CD14-positive monocyte (primary cell): ENCODE measurements around the gene EDA. TPM values are rescaled to one million over a fixed set of nuclear protein-coding genes. Genes with fewer than 3 reads are reported as not detected.

Experiments
- DNase-seq, 3 donors: peaks; one replicate each; pipeline ENCODE4 v3.0.0-alpha.2; 2011 to 2022
- H2AFZ ChIP-seq: 2 replicates; pipeline ENCODE4 v1.6.0; 2012; ENCODE audit warnings: mild to moderate bottlenecking, low read depth, low read length, inconsistent platforms; ENCODE audit not compliant: insufficient read depth, poor library complexity, severe bottlenecking
- H3K27ac ChIP-seq, 2 donors: 1 replicate in 1 of 2; 2 replicates in 1 of 2; pipeline ENCODE4 v1.5.1; 2012 to 2013; ENCODE audit warnings: low read length in 2 of 2, control low read depth in 1 of 2, inconsistent platforms in 1 of 2, low read depth in 1 of 2, mild to moderate bottlenecking in 1 of 2
- H3K27me3 ChIP-seq, 2 donors: one replicate each; pipeline versions ENCODE4 v1.6.0 to v1.6.1; 2011 to 2013; ENCODE audit warnings: low read length in 2 of 2; ENCODE audit not compliant: control insufficient read depth in 2 of 2, insufficient read depth in 2 of 2
- H3K36me3 ChIP-seq, 2 donors: replicated peaks in 1 of 2; 1 replicate in 1 of 2; 2 replicates in 1 of 2; pipeline versions ENCODE4 v1.5.1 to v1.6.1; 2012 to 2013; ENCODE audit warnings: low read length in 2 of 2, control low read depth in 1 of 2, inconsistent platforms in 1 of 2, mild to moderate bottlenecking in 1 of 2; ENCODE audit not compliant: insufficient read depth in 2 of 2, control insufficient read depth in 1 of 2
- H3K4me1 ChIP-seq, 2 donors: 1 replicate in 1 of 2; 2 replicates in 1 of 2; pipeline versions ENCODE4 v1.5.1 to v1.6.1; 2012 to 2013; ENCODE audit warnings: low read length in 2 of 2, control low read depth in 1 of 2, inconsistent platforms in 1 of 2, mild to moderate bottlenecking in 1 of 2, moderate library complexity in 1 of 2; ENCODE audit not compliant: insufficient read depth in 2 of 2, control insufficient read depth in 1 of 2
- H3K4me2 ChIP-seq: replicated peaks from 2 replicates; pipeline ENCODE3; 2012; ENCODE audit warnings: low read length, moderate library complexity, mild to moderate bottlenecking; ENCODE audit not compliant: poor library complexity, severe bottlenecking; ENCODE audit errors: extremely low read depth
- H3K4me3 ChIP-seq, 3 experiments: fragments of 200-600 bp in 1 of 3; sonication (generic) in 1 of 3; replicated peaks in 1 of 3; 1 replicate in 2 of 3; 2 replicates in 1 of 3; pipeline ENCODE4 v1.5.1; 2011 to 2013; ENCODE audit warnings: low read length in 3 of 3, mild to moderate bottlenecking in 3 of 3, control low read depth in 2 of 3, low read depth in 2 of 3, inconsistent platforms in 1 of 3, moderate library complexity in 1 of 3
- H3K79me2 ChIP-seq: 2 replicates; pipeline ENCODE4 v1.6.0; 2012; ENCODE audit warnings: mild to moderate bottlenecking, control low read depth, inconsistent platforms, low read length, moderate library complexity; ENCODE audit not compliant: insufficient read depth
- H3K9ac ChIP-seq: 2 replicates; pipeline ENCODE4 v1.6.0; 2017; ENCODE audit warnings: low read length, mild to moderate bottlenecking; ENCODE audit not compliant: insufficient read depth, poor library complexity, severe bottlenecking
- H3K9me3 ChIP-seq, 2 donors: replicated peaks in 1 of 2; 1 replicate in 1 of 2; 2 replicates in 1 of 2; pipeline versions ENCODE4 v1.5.1 to v1.6.1; 2012 to 2013; ENCODE audit warnings: low read length in 2 of 2, control low read depth in 1 of 2; ENCODE audit not compliant: control insufficient read depth in 1 of 2, insufficient read depth in 1 of 2
- H4K20me1 ChIP-seq: 2 replicates; pipeline ENCODE4 v1.6.0; 2012; ENCODE audit warnings: mild to moderate bottlenecking, low read length, control low read depth, moderate library complexity; ENCODE audit not compliant: insufficient read depth
- H3K27ac Mint-ChIP-seq, 7 donors: one replicate each; pipeline ENCODE4 v1.8.0; 2020; ENCODE audit warnings: mild to moderate bottlenecking in 7 of 7, mixed read lengths in 7 of 7, moderate library complexity in 6 of 7, inconsistent platforms in 2 of 7
- H3K27me3 Mint-ChIP-seq, 3 donors: one replicate each; pipeline ENCODE4 v1.8.0; 2021 to 2022; ENCODE audit warnings: low read depth in 3 of 3, mild to moderate bottlenecking in 3 of 3, mixed read lengths in 3 of 3, moderate library complexity in 3 of 3, inconsistent platforms in 1 of 3
- H3K36me3 Mint-ChIP-seq, 2 donors: one replicate each; pipeline ENCODE4 v1.8.0; 2020; ENCODE audit warnings: mixed read lengths in 2 of 2, inconsistent platforms in 1 of 2, mild to moderate bottlenecking in 1 of 2
- H3K4me1 Mint-ChIP-seq: one replicate; pipeline ENCODE4 v1.8.0; 2020; ENCODE audit warnings: mild to moderate bottlenecking, mixed read lengths
- H3K4me3 Mint-ChIP-seq, 2 donors: one replicate each; pipeline ENCODE4 v1.8.0; 2020; ENCODE audit warnings: mild to moderate bottlenecking in 2 of 2, mixed read lengths in 2 of 2, moderate library complexity in 1 of 2
- H3K9me3 Mint-ChIP-seq, 7 donors: one replicate each; pipeline ENCODE4 v1.8.0; 2020 to 2022; ENCODE audit warnings: mixed read lengths in 7 of 7, mild to moderate bottlenecking in 6 of 7, moderate library complexity in 6 of 7, inconsistent platforms in 2 of 7
- CTCF ChIP-seq: fragments of 200-600 bp; IDR thresholded peaks from one replicate; pipeline ENCODE4 v1.8.0; 2022; ENCODE audit warnings: antibody characterized with exemption, mild to moderate bottlenecking
- WGBS: methylation state at CpG from one replicate; pipeline ENCODE4 v1.1.5; 2013; ENCODE audit warnings: missing lambda C conversion rate; ENCODE audit not compliant: insufficient coverage; 5-methylcytosine and 5-hydroxymethylcytosine counted together
- intact Hi-C, 2 donors: fragments of 100-400 bp; cut with micrococcal nuclease; formaldehyde crosslinking; loops; one replicate each; pipeline versions ENCODE4 v1.15.0 to v1.15.1; 2023
- polyA plus RNA-seq, 3 donors: library from polyadenylated mRNA; depleted of rRNA in 1 of 3; unstranded in 2 of 3; stranded (reverse) in 1 of 3; fragments of 300-500 nt in 2 of 3; fragments of >200 nt in 1 of 3; fragmentation: Illumina TruSeq in 2 of 3; gene quantifications; 1 replicate in 2 of 3; 2 replicates in 1 of 3; pipeline ENCODE4 v1.2.3, GENCODE V29; 2012 to 2021

The EDA gene
- polyA plus RNA-seq, 3 donors = 0.11 to 0.31 TPM; not detected in 1

- Mint-ChIP-seq H3K27ac (no peak overlapping the region), H3K9me3 (no peaks in the 10 kb centered on the region), H3K4me3 (no peak overlapping the region), H3K4me1 (no peaks in the 10 kb centered on the region), H3K36me3 (no peaks in the 10 kb centered on the region), H3K27me3 (peaks cover 0 to 12% (median 1%) of the 10 kb centered on the region in 3 donors)
- DNase-seq = no peak
- Histone ChIP-seq H3K9me3 (no peaks in the 10 kb centered on the region), H3K9ac (no peak overlapping the region), H3K36me3 (no peaks in the 10 kb centered on the region), H3K27ac (no peak overlapping the region), H3K4me1 (no peaks in the 10 kb centered on the region), H4K20me1 (no peaks in the 10 kb centered on the region), H3K4me2 (no peak overlapping the region), H3K79me2 (no peaks in the 10 kb centered on the region), H3K4me3 (no peak overlapping the region), H2AFZ (no peak overlapping the region), H3K27me3 (no peaks in the 10 kb centered on the region)
- TF ChIP-seq CTCF = no peak
- 80% methylated on average over 1 of the region's 4 CpGs for WGBS
- intact Hi-C loops = no loop called here
These were observed 413.9 kb downstream of the EDA start for GRCh38 chrX:70029863-70030262.

GRCh38 chrX:70030301-70030767, 414.4 kb downstream of the EDA start:
- Histone ChIP-seq H3K4me3 (no peak overlapping the region), H3K36me3 (no peaks in the 10 kb centered on the region), H3K79me2 (no peaks in the 10 kb centered on the region), H3K4me1 (no peaks in the 10 kb centered on the region), H3K4me2 (no peak overlapping the region), H3K27me3 (no peaks in the 10 kb centered on the region), H4K20me1 (no peaks in the 10 kb centered on the region), H2AFZ (no peak overlapping the region), H3K9ac (no peak overlapping the region), H3K27ac (no peak overlapping the region), H3K9me3 (no peaks in the 10 kb centered on the region)
- peak; percentile 60 for TF ChIP-seq CTCF
- no peak overlapping the region for H3K27ac Mint-ChIP-seq
- peak; percentile 4 to 32 (median 14) for DNase-seq
- H3K36me3 Mint-ChIP-seq = no peaks in the 10 kb centered on the region
- H3K4me3 Mint-ChIP-seq = no peak overlapping the region
- intact Hi-C loops = no loop called here
- no peaks in the 10 kb centered on the region for H3K4me1 Mint-ChIP-seq
- WGBS = no CpG with 5 or more reads among the region's 4 CpGs
- no peaks in the 10 kb centered on the region for H3K9me3 Mint-ChIP-seq
- H3K27me3 Mint-ChIP-seq = peaks cover 0 to 12% (median 1%) of the 10 kb centered on the region in 3 donors
